ENCODE measurements around the gene PRELP.

GRCh38 chr1:203454986-203455471 is 20.6 kb upstream of the PRELP start:
- TF ChIP-seq, protein P1, sequence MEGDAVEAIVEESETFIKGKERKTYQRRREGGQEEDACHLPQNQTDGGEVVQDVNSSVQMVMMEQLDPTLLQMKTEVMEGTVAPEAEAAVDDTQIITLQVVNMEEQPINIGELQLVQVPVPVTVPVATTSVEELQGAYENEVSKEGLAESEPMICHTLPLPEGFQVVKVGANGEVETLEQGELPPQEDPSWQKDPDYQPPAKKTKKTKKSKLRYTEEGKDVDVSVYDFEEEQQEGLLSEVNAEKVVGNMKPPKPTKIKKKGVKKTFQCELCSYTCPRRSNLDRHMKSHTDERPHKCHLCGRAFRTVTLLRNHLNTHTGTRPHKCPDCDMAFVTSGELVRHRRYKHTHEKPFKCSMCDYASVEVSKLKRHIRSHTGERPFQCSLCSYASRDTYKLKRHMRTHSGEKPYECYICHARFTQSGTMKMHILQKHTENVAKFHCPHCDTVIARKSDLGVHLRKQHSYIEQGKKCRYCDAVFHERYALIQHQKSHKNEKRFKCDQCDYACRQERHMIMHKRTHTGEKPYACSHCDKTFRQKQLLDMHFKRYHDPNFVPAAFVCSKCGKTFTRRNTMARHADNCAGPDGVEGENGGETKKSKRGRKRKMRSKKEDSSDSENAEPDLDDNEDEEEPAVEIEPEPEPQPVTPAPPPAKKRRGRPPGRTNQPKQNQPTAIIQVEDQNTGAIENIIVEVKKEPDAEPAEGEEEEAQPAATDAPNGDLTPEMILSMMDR (IDR thresholded peaks at IDR 0.05): no peak
- TF ChIP-seq EP300 (IDR thresholded peaks at IDR 0.05): no peak

All from sigmoid colon (tissue), 4 donors.